HL-60 (cell line): ENCODE measurements around the gene TYMP.

Source experiments
- DNase-seq, 2 experiments: peaks; one replicate each; pipeline ENCODE4 v3.0.0-alpha.2; 2010 to 2020; ENCODE audit warnings: low read depth in 1 of 2, low spot score in 1 of 2
- H3K27ac ChIP-seq: fragments of 250-450 bp; sonication (Bioruptor Pico); replicated peaks from 2 replicates; pipeline ENCODE4 v1.5.1; 2020; ENCODE audit warnings: mild to moderate bottlenecking, moderate library complexity
- H3K27me3 ChIP-seq: fragments of 250-450 bp; sonication (Bioruptor Pico); 2 replicates; pipeline ENCODE4 v1.5.1; 2021; ENCODE audit warnings: mild to moderate bottlenecking, moderate library complexity; ENCODE audit not compliant: insufficient read depth, poor library complexity, severe bottlenecking
- H3K4me3 ChIP-seq: replicated peaks from 2 replicates; pipeline ENCODE4 v1.5.1; 2011; ENCODE audit warnings: mild to moderate bottlenecking, control low read depth, low read length; ENCODE audit not compliant: insufficient read depth
- CTCF ChIP-seq: IDR thresholded peaks from one replicate; pipeline ENCODE4 v1.5.1; 2011; ENCODE audit warnings: low read length, control low read depth, inconsistent platforms; ENCODE audit not compliant: insufficient read depth
- GABPA ChIP-seq: IDR thresholded peaks from 2 replicates; pipeline ENCODE4 v1.6.1; 2012; ENCODE audit warnings: low read depth
- POLR2AphosphoS5 ChIP-seq: IDR thresholded peaks from 2 replicates; pipeline ENCODE4 v1.6.1; 2012; ENCODE audit warnings: low read depth
- REST ChIP-seq: IDR thresholded peaks from 2 replicates; pipeline ENCODE4 v1.6.1; 2012; ENCODE audit warnings: low read depth; ENCODE audit not compliant: insufficient replicate concordance
- SPI1 ChIP-seq: IDR thresholded peaks from 2 replicates; pipeline ENCODE4 v1.6.1; 2012; ENCODE audit warnings: low read depth, mild to moderate bottlenecking, borderline replicate concordance

TYMP gene

GRCh38 chr22:50577697-50577986 is 47.8 kb upstream of the TYMP start:
- no peak for TF ChIP-seq SPI1
- TF ChIP-seq POLR2AphosphoS5, result no peak
- TF ChIP-seq CTCF, result no peak
- no peak for TF ChIP-seq REST
- no peak for TF ChIP-seq GABPA
- H3K27me3 ChIP-seq, result no peaks in the 10 kb centered on the region
- H3K4me3 ChIP-seq, result no peak overlapping the region
- DNase-seq, result no peak
- no peak overlapping the region for H3K27ac ChIP-seq

DNA sequence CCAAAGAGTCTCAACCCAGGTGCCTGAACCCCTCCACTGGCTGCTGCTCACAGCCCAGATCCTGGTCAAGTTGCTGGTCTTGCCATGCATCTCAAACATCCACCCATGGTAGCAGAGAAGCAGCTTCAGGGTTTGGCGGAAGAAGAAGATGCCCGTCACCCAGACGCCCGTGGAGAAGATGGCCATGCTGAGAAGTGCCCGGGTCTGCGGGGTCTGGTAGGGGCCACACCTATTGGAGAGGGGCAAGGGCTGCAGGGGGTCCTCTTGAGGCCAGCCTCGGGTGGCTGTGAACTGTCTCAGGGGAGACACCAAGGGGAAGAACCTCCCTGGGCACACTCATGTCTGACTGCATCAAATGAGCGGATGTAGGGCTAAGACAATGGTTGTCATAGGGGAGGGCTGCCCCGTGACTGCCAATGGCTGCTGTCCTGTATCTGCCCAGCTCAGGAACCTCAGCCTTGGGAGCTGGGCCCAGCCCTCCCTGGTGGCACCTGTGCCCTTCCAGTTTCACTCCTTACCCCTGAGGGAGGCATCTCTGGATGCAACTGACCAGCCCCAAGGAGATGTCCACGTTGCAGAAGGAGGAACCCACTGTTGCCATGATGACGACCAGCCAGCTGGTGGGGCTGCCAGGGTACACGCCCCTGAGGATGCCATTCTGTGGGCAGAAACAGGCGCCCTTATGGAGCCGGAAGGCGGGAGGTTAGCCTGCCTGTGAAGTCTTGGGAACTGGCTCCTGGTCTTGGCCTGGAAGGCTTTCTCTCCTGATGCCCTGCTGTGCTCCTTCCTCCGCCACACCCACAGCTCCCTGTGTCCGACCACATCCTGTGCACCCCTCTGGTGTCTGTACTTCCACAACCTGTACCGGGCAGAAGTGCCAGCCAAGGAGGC is 47.2 kb upstream of the TYMP start:
- TF ChIP-seq CTCF, result no peak
- no peak for TF ChIP-seq REST
- no peak for TF ChIP-seq POLR2AphosphoS5
- TF ChIP-seq GABPA, result no peak
- no peak for TF ChIP-seq SPI1
- no peak overlapping the region for H3K4me3 ChIP-seq
- H3K27me3 ChIP-seq, result no peaks in the 10 kb centered on the region
- DNase-seq, result no peak
- H3K27ac ChIP-seq, result no peak overlapping the region

DNA sequence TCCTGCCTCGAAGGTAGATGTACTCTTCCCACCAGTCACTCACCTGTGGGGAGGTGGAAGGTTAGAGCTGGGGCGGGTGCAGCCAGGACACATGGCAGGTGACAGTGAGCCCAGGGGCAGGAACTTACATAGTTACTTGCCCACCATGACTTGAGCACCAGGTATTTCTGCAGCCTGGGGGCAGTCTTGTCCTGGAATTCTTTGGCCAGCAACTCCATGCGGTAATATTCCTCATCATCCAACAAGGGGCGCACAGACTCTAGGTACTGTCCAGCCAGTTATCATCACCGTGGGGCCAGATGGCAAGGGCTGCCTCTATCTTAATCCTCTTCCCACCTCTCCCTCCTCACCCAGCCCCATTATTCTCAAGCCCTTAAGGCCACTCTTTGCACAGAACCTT is 46.3 kb upstream of the TYMP start:
- peak in 1 of 2 experiments; percentile 16 for DNase-seq
- no peak overlapping the region for H3K4me3 ChIP-seq
- TF ChIP-seq GABPA (no peak), POLR2AphosphoS5 (no peak), CTCF (no peak), SPI1 (no peak), REST (no peak)
- no peaks in the 10 kb centered on the region for H3K27me3 ChIP-seq
- H3K27ac ChIP-seq, result no peak overlapping the region
